ENCODE results near the gene FRMD4A.

The FRMD4A gene

DNA sequence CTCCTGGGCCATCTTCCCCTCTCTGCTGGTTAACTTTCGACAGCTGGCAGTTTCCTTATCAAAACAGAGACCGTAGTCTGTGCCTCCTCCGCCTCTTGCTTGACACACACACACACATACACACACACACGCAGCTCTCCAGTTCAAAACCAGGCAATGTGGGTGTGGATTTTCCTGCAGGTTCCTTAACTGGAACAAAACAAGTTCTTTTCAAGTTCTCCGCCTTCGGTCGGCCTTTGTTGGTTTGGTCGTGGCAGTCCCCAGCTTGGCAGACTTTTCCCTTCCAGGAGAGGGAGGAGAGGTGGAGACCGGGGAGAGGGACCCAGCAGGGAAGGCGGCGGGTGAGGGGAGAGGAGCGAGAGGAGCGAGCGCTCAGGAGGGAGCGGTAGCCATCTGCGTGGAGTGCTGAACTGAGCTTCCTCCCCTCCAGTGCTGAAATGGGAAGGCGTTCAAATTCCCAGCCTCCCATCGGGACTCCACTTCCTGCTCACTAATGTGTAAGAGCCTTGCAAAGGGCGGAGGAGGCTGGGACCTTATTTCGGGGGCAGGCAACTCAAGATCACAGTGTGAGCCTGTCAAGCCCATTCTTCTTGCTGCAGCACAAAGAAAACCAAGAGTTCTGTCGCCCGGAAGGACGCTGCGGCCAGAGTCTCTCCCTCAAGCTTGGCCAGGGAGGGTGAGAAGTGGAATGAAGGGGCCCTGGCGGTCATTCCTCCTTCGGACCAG lies 623.4 kb downstream of the FRMD4A start:
- DNase-seq: no peak

DNA sequence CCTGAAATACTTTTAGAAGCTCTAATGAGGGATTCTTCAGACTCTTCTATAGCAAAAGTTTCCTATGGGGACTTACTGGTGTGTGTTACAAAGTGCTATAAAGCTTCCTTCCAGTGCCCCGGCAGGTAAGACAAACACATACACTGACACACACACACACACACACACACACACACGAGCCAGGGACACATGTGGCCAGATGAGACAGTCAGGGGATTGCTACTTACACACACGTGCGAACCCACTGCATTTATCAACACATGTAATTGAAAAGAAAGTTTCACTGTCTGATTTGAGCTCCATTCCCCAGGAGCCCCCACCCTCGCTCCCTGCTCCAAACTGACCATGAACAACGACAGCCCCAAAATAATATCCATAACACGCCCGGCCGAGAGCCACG lies 624.1 kb downstream of the FRMD4A start:
- DNase-seq: no peak

DNA sequence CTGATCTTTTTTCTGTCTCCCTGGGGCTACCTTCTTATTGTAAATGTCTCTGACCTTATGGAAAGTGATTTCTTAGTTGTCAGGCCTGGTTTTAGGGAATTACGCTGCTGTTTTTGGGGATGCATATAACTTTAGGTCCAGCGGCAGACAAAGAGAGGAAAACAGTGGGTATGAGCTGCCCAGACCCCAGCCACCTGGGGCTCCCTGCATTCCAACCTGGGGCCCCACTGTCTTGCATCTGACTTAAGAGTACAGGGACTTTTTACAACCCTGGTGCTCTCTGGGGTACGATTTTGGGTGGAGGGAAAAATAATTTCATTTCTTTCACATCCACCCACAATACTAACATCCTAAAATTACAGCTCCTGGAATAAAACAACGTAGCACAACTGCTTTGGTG lies 624.5 kb downstream of the FRMD4A start:
- no peak for DNase-seq

DNA sequence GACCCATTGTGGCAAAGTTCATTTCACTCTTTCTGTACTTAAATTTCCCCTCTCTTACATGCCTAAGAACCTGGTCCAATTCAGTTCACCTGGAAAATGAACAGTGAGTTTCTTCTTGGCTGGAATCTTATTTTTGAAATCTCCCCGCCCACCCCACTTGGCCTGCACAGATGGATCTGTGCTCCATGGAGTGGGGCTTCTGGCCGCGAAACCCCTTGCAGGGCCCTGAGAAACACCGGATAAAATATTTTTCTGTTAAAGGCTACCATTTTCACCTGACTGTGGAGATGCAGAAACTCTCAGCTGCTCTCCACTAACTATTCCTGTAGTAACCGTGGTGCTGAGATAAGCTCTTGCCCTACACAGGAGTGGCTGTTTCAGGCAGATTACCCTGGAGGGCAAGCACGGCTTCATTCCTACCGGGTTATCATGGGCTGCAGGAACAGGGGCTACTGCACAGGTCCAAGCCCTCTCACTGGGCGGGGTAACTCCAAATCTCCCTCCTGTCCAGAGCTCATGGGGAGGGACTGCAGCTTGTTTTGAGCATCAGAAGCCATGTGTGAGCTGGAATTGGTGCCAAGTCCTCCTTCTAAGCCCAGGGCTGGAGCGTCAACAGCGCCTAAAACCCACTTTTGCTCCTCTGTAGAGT lies 625.1 kb downstream of the FRMD4A start:
- DNase-seq: no peak

DNA sequence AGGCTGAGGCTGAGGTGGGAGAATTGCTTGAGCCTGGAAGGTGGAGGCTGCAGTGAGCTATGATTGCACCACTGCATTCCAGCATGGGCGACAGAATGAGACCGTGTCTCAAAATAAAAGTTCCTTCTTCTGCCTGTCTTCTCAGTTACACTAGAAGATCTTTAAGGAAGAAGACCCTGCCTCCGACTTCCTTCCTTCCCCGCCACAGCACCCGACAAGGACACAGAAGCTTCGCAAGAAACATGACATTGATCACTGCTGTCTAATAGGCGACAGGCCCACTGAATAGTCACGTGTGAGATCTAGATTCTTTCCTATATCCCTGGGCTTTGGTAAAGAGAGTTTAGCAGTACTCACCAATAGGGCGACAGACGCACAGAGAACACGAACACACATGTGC lies 625.8 kb downstream of the FRMD4A start:
- DNase-seq: no peak

DNA sequence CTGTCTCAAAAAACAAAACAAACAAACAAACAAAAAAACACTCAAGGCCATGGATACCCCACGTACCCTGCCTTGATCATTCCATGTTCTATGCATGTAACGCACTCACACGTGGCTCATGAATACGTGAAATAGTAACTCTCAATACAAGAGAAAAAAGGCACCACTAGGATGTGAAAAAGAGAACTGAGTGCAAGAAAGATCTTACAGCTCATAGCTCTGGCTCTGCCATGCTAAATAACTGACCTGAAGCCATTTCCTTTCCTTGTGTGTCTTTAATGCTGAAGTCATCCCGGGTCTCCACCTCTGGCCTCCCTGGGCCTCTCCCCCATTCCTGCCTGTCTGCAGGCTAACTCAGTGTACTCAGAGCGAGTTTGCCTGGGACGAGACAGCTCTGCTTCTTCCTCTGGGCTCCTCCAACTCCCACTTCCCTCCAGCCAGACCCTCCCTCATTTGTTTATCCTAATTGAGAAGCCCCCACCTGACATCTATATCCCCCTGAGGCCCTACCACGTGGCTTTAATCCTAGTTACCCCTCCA lies 626.7 kb downstream of the FRMD4A start:
- DNase-seq: no peak

DNA sequence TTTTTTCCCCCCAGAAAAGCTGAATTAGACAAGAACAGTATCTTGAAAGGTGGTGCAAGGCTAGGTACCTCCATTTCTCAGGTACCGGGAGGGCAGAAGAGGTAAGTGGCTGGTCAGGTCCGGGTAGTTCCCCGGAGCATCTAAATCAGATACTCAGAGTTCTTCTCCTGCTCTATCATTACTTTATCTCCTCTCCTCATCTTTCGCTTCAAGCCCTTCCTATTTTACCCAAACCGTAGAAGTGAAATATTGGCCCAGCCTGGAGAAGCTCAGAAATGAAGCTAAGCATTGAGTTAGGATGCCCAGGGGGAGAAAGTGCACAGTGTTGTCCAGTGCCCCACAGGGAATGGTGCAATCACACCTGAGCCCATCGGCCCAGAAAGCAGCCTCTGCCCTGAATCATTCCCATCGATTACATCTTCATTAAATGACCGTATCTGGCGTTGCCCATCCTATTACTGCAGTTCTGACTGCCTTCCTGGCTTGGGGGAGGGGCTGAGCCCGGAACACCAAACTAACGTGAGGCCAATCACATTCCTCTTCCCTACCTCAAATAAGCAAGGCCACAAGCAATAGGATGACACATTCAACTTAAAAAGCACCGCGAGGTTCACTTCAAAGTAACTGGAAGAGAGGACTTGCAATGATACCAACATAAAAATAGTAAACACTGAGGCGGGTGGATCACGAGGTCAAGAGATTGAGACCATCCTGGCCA lies 627.5 kb downstream of the FRMD4A start:
- no peak for DNase-seq

DNA sequence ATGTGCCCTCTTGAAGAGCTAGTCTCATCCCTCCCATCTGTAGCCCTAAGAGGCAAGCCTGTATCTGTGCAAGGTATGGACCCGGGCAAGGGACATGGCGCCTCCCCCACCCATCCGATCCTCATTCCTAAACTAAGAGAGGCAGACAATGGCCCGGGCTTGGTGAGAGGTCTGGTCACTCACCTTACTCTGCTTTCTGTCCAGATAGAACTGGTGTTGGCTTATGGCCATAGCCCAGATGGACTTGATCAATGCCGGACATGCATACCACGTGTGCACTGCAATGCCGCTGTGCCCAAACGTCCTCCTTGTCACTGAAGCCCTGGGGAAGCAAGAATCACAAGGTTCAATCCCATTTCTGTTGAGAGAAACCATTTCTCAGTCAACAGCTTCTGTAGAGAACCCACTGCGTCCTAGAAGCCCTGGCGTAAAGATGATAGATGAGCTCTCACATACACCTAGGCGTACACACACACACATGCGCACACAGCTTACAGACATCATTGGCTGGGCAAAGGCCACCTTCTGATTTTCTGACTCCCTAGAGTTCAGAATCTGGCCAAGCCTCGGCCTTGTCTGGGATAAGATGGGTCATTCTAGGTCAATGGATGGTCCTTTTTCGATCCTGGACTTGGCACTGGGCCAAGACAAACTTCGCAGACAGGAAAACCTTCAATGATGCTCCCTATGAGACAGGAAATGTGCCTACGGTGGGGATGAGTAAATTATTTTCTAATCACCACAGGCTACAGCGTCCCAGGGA lies 629.4 kb downstream of the FRMD4A start:
- DNase-seq: no peak

DNA sequence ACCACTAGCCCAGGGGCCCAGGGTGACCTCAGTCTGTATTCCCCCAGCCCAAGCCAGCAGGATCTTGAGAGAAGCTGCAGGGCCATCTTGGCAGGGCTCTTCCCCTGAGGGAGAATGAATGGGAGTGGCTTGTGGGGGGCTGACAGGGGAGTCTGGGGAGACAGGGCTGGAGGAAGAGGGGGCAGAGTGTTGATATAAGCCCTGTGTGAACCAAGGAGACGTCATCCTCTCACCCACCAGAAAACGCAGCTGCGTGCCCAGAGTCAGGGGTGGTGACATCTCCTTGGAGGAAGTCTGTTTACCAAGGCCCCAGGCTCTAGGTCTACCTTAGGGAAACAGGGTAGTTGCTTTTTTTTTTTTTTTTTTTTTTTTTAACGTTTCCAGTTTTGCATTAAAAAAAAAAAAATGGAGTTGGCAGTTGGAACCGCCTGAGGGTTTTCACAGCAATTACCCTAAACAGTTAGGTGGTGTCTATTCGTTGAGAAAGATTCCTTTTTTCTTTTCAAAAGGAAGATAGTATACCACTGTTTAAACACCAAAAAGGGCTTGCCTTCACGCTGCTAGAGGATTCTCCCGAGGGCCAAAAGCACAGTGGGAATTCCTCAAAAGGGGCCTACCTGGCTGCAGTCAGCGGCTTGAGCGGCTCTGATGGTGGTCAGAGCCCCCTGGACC lies 630.1 kb downstream of the FRMD4A start:
- DNase-seq: no peak

DNA sequence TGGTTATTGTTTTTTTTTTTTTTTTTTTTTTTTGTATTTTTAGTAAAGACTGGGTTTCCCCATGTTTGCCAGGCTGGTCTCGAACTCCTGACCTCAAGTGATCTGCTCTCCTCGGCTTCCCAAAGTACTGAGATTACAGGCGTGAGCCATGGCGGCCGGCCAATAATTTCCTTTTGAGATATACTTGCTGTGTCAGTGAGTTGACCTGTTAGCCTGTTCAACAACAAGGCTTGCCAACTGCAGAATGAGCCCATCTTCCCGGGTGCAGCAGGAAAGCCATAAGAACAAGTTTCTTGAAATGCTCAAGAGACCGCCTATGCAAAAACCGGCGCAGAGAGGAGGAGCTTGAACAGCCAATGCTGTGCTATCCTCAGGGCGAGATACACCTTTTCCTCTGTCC lies 631.5 kb downstream of the FRMD4A start:
- DNase-seq: no peak

DNA sequence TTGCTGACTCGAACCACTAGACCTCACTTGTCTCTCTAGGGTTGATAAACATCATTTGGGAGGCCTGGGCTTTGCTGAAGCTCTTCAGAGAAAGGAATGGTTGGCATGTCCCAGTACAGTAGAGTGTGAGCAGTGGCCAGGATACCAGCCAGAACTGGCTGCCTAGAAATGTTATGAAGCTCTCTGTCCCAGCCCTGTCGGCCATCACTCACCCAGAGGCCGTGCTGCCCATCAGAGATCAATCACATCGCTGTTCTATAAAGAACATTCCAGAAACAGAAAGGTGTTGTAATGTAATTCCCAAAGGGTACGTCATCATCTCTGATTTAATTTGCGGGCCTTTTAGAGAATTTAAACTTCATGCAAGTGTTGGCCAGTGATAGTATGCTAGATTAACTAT lies 632.5 kb downstream of the FRMD4A start:
- no peak for DNase-seq

DNA sequence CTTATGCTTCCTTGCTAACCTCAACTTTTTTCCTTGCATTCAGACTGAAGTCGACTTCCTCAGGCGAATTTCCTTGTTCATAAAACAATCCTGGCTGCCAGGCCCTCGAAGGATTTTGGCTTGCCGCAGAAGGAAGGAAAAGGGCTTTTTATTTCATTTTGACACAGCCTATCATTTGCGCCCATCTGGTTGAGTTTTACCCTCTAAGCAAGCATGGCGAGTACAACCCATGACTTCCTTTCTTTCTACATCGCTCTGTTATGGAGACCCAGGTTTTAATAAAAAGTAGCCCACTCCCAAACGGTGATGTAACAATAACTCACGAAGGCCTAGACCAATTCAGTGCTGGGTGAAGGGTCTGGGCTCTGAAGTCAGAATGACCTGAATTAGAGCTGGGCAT lies 634.7 kb downstream of the FRMD4A start:
- no peak for DNase-seq

DNA sequence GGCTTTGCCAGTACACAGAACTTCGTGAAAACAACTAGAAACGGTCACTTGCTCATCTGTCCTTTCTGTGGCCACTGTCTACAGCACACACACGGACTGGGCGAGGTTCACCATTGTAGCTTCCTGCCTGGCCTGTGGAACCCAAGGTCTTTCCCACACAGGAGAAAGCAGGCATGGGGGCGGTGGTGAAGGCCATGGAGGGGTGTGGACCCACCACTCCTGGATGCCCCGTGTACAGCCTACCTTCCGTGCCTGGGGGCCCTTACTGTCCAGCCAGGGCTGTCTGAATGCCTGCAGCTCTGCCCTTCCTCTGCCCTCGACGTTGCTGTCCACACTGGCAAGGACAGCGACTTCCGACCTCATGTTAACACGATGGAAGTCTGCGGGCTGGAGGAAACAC lies 635.1 kb downstream of the FRMD4A start:
- no peak for DNase-seq

DNA sequence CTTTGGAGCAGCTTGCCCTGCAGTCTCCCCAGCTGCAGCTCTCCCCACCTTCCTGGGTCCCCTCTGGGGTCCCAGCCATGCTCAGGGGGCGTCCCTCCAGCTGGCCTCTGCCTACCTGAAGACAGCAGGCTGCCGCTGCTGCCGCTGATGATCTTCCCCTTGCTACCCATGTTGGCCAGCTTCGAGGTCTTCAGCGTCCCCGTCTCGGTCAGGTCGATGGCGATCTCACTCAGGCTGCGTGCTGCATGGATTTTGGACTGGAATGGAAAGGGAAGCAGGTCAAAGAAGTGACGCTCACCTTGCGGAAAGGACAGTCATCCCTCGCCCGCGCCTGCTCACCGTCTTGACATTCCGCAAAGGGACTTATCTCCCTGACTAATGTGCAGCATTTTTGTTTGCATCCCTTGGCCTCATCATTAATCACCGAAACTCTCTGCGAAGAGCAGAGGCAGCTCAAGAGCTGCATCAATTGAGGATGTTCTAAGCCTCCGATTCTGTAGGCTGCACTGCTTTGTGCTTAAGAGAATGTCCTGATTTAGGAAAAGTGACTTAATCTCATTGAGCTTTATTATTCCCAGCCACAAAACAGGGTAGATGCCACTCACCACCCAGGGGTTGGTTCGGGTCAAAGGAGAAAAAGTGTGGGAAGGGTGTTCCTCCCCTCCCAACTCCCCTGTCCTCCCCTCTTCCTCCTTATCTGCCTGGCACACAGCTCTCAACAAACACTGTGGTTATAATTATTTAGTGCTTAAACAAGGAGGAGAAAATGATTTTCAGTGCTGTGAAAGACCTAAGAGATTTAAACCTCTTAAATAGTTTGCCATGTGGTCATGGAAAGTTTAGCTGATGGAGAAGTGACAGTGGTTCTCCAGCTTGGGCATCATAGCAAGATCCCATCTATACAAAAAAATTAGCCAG lies 636.7 kb downstream of the FRMD4A start:
- no peak for DNase-seq

DNA sequence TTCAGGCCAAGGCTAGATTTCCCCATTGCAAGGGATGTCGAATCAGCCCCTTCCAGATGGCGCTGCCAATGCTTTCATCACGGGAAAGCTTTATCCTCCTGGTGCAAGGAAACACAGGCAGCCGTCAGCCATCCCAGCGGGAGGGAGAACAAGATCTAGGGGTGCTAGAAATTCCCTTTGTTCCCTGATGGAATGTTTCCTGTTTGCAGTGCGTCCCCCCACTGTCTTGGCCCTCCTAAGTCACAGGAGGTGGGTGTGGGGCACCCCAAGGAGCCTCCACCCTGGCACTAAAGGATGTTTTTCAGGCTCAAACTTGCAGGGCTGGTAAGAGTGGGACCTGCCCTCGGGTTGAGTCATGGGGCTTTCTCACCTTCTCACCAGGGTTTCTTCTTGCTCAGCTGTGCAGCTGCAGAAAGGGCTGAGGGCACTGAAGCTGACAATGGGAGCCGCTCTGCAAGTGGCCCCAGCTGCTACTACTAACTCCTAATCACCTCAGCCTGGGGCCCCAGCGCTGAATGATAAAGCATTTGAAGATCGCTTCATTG lies 640.4 kb downstream of the FRMD4A start:
- no peak for DNase-seq

DNA sequence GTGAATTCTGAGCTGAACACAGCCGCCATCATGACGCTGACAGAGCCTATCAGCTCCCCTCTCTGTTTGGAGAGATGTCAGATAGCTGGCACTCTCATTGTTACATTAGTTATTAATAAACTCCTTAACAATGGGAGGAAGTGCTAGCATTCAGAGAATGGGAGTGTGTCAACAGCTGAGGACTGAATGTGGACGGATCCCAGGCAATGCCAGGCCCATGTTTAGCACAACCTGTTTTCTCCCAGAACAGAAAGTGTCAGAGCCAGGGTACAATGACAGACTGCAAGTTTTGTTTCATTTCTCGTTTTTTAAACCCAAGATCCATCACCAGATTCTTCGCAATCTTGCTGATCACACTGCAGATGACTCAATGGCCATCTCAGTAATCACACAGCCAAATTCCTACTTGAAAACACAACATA lies 644.4 kb downstream of the FRMD4A start:
- no peak for DNase-seq

DNA sequence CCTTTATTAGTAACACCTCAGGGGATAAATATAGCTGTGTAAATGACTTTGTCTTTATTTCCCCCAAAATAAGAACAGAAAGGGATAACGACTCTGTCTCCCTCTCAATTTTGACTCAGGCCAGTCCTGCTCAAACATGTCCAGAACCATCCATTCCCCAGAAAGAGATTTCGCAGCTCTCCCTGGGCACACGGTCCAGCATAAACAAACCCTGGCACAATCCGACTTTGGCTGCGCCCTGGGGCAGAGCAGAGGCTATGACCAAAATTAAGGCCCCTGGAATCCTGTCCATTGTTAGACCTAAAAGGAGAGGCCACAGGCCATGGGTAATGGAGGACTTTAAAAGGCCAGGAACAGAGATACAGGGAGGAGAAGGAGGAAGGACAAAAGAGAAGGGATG lies 644.8 kb downstream of the FRMD4A start:
- DNase-seq: no peak

DNA sequence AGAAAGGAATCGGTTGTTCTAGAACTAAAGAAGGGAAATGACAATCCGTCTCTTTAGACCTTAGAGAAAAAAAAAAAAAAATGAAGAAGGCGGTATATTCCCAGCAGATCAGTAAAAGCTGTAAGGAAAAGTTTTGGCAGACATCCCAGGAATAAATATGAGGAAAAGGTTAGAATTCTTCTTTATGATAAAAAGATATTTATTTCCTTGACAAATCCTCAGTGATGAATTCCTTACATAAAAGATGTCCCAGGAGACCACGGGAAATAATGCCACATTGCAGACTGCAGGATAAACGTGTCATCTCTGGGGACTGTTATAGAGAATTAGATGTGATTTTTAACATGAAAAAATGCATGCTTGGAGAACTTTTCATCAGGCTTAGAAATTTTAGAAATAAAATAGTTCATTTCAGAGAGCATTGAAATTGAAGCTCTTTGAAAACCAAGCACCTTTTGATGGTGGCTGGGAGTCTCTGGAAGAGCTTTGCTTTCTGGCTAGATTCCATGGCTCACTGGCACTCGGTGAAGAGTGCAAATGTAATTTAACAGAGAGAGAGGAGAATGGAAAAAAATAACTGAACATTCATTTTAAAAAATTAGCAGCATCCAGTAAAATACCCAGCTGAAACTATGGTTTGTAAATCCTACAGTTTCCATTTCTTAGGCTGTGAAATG lies 645.8 kb downstream of the FRMD4A start:
- DNase-seq: no peak

DNA sequence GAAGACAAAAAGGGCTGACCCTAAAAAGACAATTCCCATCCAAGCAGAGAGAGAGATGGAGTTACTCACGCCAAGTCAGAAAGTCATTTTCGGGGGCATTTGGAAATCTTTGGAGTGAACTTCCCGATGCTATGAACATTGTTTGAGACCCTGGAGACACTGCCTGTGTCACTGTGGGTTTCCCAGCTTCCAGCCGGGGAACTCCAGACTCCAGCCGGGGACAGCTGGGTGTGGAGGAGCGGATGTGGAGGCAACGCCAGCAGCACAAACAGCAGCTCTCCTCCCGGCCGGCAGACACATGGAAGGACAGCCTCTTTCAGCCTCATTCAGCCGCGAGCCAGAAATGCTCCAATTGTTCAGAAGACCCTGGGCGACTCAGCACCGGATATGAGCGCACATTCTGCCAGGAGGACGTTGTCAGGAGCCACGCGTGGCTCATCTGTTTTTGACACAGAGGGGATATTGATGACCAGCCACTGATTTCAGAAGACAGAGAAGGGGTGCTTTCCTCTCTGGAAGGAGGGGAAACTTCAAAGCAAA lies 646.4 kb downstream of the FRMD4A start:
- DNase-seq: no peak

DNA sequence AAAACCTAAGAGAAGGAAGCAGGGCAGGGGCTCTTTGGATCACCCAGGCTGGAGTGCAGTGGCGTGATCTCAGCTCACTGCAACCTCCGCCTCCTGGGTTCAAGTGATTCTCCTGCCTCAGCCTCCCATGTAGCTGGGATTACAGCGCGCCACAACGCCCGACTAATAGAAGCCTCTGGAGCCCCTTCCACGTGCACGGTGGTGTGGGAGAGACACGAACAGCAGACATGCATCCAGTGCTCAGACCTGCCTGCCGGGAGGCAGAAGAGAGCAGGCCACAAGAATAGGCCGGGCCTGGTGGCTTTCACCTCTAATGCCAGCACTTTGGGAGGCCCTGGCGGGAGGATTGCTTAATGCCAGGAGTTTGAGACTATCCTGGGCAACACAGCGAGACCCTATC lies 647.7 kb downstream of the FRMD4A start:
- DNase-seq: no peak
